KG1 (cell line): Measurements from ENCODE around the gene CLPSL1.
"Not testable (repeated sequence)": the region's sequence is repeated elsewhere in the genome, so short reads cannot be mapped to it uniquely, and the experiment has no call there.

ENCODE experiments used
- DNase-seq: peaks from one replicate; lab custom pipeline; 2025; lab: John Stamatoyannopoulos, UW

The CLPSL1 gene

GRCh38 chr6:35780719-35781118 is at the start of gene CLPSL1:
Gene CLPSL1 (plus strand): TSS chr6:35781019. CDS start chr6:35781111, 92 bp downstream.
- no peak for DNase-seq

GRCh38 chr6:35731414-35731735 is 49.4 kb upstream of the CLPSL1 start:
- DNase-seq = peak; percentile 64

GRCh38 chr6:35731736-35732532 is 48.9 kb upstream of the CLPSL1 start:
- DNase-seq = peak; percentile 93

GRCh38 chr6:35733633-35734032 is 47.2 kb upstream of the CLPSL1 start:
- DNase-seq = no peak

GRCh38 chr6:35734319-35734718 is 46.5 kb upstream of the CLPSL1 start:
- not testable (repeated sequence) for DNase-seq

GRCh38 chr6:35735452-35735851 is 45.4 kb upstream of the CLPSL1 start:
- no peak for DNase-seq

- peak; percentile 71 for DNase-seq
Observed at GRCh38 chr6:35736253-35736894, 44.4 kb upstream of the CLPSL1 start.

GRCh38 chr6:35736982-35737412 is 43.8 kb upstream of the CLPSL1 start, which contains the start of gene ARMC12:
Gene ARMC12 (plus strand): TSS chr6:35737032. CDS start chr6:35737109, 77 bp downstream.
- DNase-seq = no peak

- peak; percentile 27 for DNase-seq
Observed at GRCh38 chr6:35737413-35738211, 43.2 kb upstream of the CLPSL1 start.

- DNase-seq = no peak
Observed at GRCh38 chr6:35739645-35740524, 40.9 kb upstream of the CLPSL1 start.

GRCh38 chr6:35742842-35743241 is 38.0 kb upstream of the CLPSL1 start:
- DNase-seq = no peak

GRCh38 chr6:35745509-35745908 is 35.3 kb upstream of the CLPSL1 start:
- no peak for DNase-seq

GRCh38 chr6:35746516-35746915 is 34.3 kb upstream of the CLPSL1 start:
- DNase-seq = no peak

GRCh38 chr6:35747877-35748276 is 32.9 kb upstream of the CLPSL1 start:
- DNase-seq = no peak

- DNase-seq = no peak
Observed at GRCh38 chr6:35750557-35750956, 30.3 kb upstream of the CLPSL1 start.

- no peak for DNase-seq
Observed at GRCh38 chr6:35751594-35751993, 29.2 kb upstream of the CLPSL1 start.

GRCh38 chr6:35752330-35752729 is 28.5 kb upstream of the CLPSL1 start:
- no peak for DNase-seq

GRCh38 chr6:35754452-35755277 is 26.2 kb upstream of the CLPSL1 start:
- DNase-seq = no peak

GRCh38 chr6:35755278-35755924 is 25.4 kb upstream of the CLPSL1 start:
- no peak for DNase-seq

- no peak for DNase-seq
Observed at GRCh38 chr6:35757456-35758123, 23.2 kb upstream of the CLPSL1 start.
